ENCODE results near the gene ANXA1. TPM values are rescaled to one million over a fixed set of nuclear protein-coding genes. Genes with fewer than 3 reads are reported as not detected.

The ANXA1 gene
- polyA plus RNA-seq, 1 experiment: 596 TPM

GRCh38 chr9:73114058-73114457 lies 37.6 kb upstream of the ANXA1 start:
- H3K9me3 ChIP-seq (ENCODE audit: control insufficient read depth, insufficient read depth, low read length): no peaks in the 10 kb centered on the region
- ChIA-PET POLR2A (no interaction called here), CTCF (interaction anchor here (1.0 kb wide), 1 partner anchor 70 kb away, joined by 7 read pairs; no protein-coding TSS in a partner anchor)
- TF ChIP-seq CTCF (IDR thresholded peaks at IDR 0.05; ENCODE audit: low read depth, low read length): no peak
- no peak overlapping the region for H3K27ac ChIP-seq (ENCODE audit: low read depth, low read length)
- no peak for DNase-seq (ENCODE audit: low read depth, low spot score)
- no peaks in the 10 kb centered on the region for H3K27me3 ChIP-seq (ENCODE audit: control insufficient read depth, insufficient read depth, low read length)
- H3K4me3 ChIP-seq (ENCODE audit: low read depth, low read length): no peak overlapping the region

GRCh38 chr9:73114958-73115357 lies 36.7 kb upstream of the ANXA1 start:
- no peak for DNase-seq (ENCODE audit: low read depth, low spot score)
- ChIA-PET CTCF (interaction anchor here (0.9 to 1.0 kb wide), 2 partner anchors 69 to 86 kb away, joined by 7 to 8 read pairs; no protein-coding TSS in a partner anchor), POLR2A (no interaction called here)
- H3K27ac ChIP-seq (ENCODE audit: low read depth, low read length): no peak overlapping the region
- no peaks in the 10 kb centered on the region for H3K27me3 ChIP-seq (ENCODE audit: control insufficient read depth, insufficient read depth, low read length)
- no peak for TF ChIP-seq CTCF (IDR thresholded peaks at IDR 0.05; ENCODE audit: low read depth, low read length)
- H3K4me3 ChIP-seq (ENCODE audit: low read depth, low read length): no peak overlapping the region
- no peaks in the 10 kb centered on the region for H3K9me3 ChIP-seq (ENCODE audit: control insufficient read depth, insufficient read depth, low read length)

GRCh38 chr9:73116031-73116430 lies 35.6 kb upstream of the ANXA1 start:
- no peaks in the 10 kb centered on the region for H3K9me3 ChIP-seq (ENCODE audit: control insufficient read depth, insufficient read depth, low read length)
- no peak overlapping the region for H3K4me3 ChIP-seq (ENCODE audit: low read depth, low read length)
- no peaks in the 10 kb centered on the region for H3K27me3 ChIP-seq (ENCODE audit: control insufficient read depth, insufficient read depth, low read length)
- no peak overlapping the region for H3K27ac ChIP-seq (ENCODE audit: low read depth, low read length)
- POLR2A ChIA-PET: no interaction called here
- no peak for TF ChIP-seq CTCF (IDR thresholded peaks at IDR 0.05; ENCODE audit: low read depth, low read length)
- CTCF ChIA-PET: interaction anchor here (8.1 kb wide), 1 partner anchor 8 kb away, joined by 43 read pairs; no protein-coding TSS in a partner anchor
- DNase-seq (ENCODE audit: low read depth, low spot score): peak; percentile 7

- ChIA-PET POLR2A (no interaction called here), CTCF (interaction anchor here (1.4 to 8.1 kb wide), 3 partner anchors 9 to 95 kb away, joined by 3 to 43 read pairs (median 4); no protein-coding TSS in a partner anchor)
- DNase-seq (ENCODE audit: low read depth, low spot score): no peak
- Histone ChIP-seq H3K9me3 (ENCODE audit: control insufficient read depth, insufficient read depth, low read length) (no peaks in the 10 kb centered on the region), H3K27me3 (ENCODE audit: control insufficient read depth, insufficient read depth, low read length) (no peaks in the 10 kb centered on the region), H3K4me3 (ENCODE audit: low read depth, low read length) (no peak overlapping the region), H3K27ac (ENCODE audit: low read depth, low read length) (no peak overlapping the region)
- TF ChIP-seq CTCF (IDR thresholded peaks at IDR 0.05; ENCODE audit: low read depth, low read length): no peak
These were observed 34.8 kb upstream of the ANXA1 start for GRCh38 chr9:73116880-73117279.

- DNase-seq (ENCODE audit: low read depth, low spot score): no peak
- Histone ChIP-seq H3K4me3 (ENCODE audit: low read depth, low read length) (no peak overlapping the region), H3K9me3 (ENCODE audit: control insufficient read depth, insufficient read depth, low read length) (no peaks in the 10 kb centered on the region), H3K27me3 (ENCODE audit: control insufficient read depth, insufficient read depth, low read length) (no peaks in the 10 kb centered on the region), H3K27ac (ENCODE audit: low read depth, low read length) (no peak overlapping the region)
- ChIA-PET CTCF (interaction anchor here (1.5 to 8.1 kb wide), 3 partner anchors 11 to 83 kb away, joined by 4 to 43 read pairs (median 4); no protein-coding TSS in a partner anchor), POLR2A (no interaction called here)
- no peak for TF ChIP-seq CTCF (IDR thresholded peaks at IDR 0.05; ENCODE audit: low read depth, low read length)
These were observed 33.4 kb upstream of the ANXA1 start for GRCh38 chr9:73118286-73118685.

Measured in AG04450 (cell line).